SK-N-SH (cell line): ENCODE data around the gene SEPTIN2. TPM values are rescaled to one million over a fixed set of nuclear protein-coding genes. Genes with fewer than 3 reads are reported as not detected.
A peak's percentile ranks its signal among the peaks of the same experiment; 100 is the strongest.

Experiments used
- CTCF ChIA-PET: fragments of 300-600, 350-600 bp; formaldehyde crosslinking; extraction: SDS; loops from one replicate; lab custom pipeline; 2021; lab: Yijun Ruan, JAX
- POLR2A ChIA-PET: fragments of 350-600 bp; sonication (Branson Sonifier 250); formaldehyde crosslinking; extraction: SDS; loops from one replicate; lab custom pipeline; 2020; ENCODE audit warnings: antibody characterized with exemption, inconsistent platforms; lab: Yijun Ruan, JAX
- DNase-seq: peaks from one replicate; pipeline ENCODE4 v3.0.0; 2012
- H2AFZ ChIP-seq: fragments of 200-600 bp; sonication (generic); 2 replicates; pipeline ENCODE4 v1.8.1; 2016; ENCODE audit warnings: antibody characterized with exemption, mild to moderate bottlenecking, low read depth
- H3F3A ChIP-seq: fragments of 200-600 bp; sonication (generic); replicated peaks from 2 replicates; pipeline ENCODE3; 2016; ENCODE audit warnings: antibody characterized with exemption, mild to moderate bottlenecking; ENCODE audit not compliant: insufficient read depth
- H3K27ac ChIP-seq, 2 experiments: fragments of 200-500 bp in 1 of 2; fragments of 200-600 bp in 1 of 2; sonication (Bioruptor generic) in 1 of 2; sonication (generic), shearing (Covaris generic) in 1 of 2; 2 replicates each; pipeline versions ENCODE4 v1.5.1 to v1.6.1; 2014 to 2016; ENCODE audit warnings: low read depth in 2 of 2, inconsistent platforms in 1 of 2, low read length in 1 of 2, mild to moderate bottlenecking in 1 of 2, mixed read lengths in 1 of 2
- H3K27me3 ChIP-seq: fragments of 200-600 bp; sonication (generic), shearing (Covaris generic); 2 replicates; pipeline ENCODE4 v1.6.1; 2016; ENCODE audit warnings: mixed run types; ENCODE audit not compliant: insufficient read depth
- H3K36me3 ChIP-seq, 2 experiments: fragments of 200-500 bp in 1 of 2; fragments of 200-600 bp in 1 of 2; sonication (Bioruptor generic) in 1 of 2; sonication (generic) in 1 of 2; replicated peaks in 1 of 2; 2 replicates each; pipeline versions ENCODE3 to v1.5.1; 2014 to 2016; ENCODE audit warnings: low read length in 1 of 2, mild to moderate bottlenecking in 1 of 2; ENCODE audit not compliant: insufficient read depth in 2 of 2, control insufficient read depth in 1 of 2
- H3K4me1 ChIP-seq, 2 experiments: fragments of 200-500 bp in 1 of 2; fragments of 200-600 bp in 1 of 2; sonication (Bioruptor generic) in 1 of 2; sonication (generic), shearing (Covaris generic) in 1 of 2; 2 replicates each; pipeline versions ENCODE4 v1.5.1 to v1.6.1; 2014 to 2016; ENCODE audit warnings: low read depth in 1 of 2, low read length in 1 of 2, mixed run types in 1 of 2; ENCODE audit not compliant: insufficient read depth in 2 of 2, control insufficient read depth in 1 of 2
- H3K4me2 ChIP-seq: fragments of 200-600 bp; sonication (generic), shearing (Covaris generic); 2 replicates; pipeline ENCODE4 v1.6.1; 2017; ENCODE audit warnings: mixed run types
- H3K4me3 ChIP-seq, 2 experiments: fragments of 200-500 bp in 1 of 2; fragments of 200-600 bp in 1 of 2; sonication (Bioruptor generic) in 1 of 2; sonication (generic), shearing (Covaris generic) in 1 of 2; 2 replicates each; pipeline versions ENCODE4 v1.5.1 to v1.8.1; 2014 to 2016; ENCODE audit warnings: low read depth in 2 of 2, inconsistent platforms in 1 of 2, low read length in 1 of 2, mild to moderate bottlenecking in 1 of 2, mixed read lengths in 1 of 2, moderate library complexity in 1 of 2
- H3K79me2 ChIP-seq: fragments of 200-600 bp; sonication (generic); 2 replicates; pipeline ENCODE4 v1.8.1; 2017; ENCODE audit warnings: mild to moderate bottlenecking; ENCODE audit not compliant: insufficient read depth
- H3K9ac ChIP-seq: fragments of 200-600 bp; sonication (generic); 2 replicates; pipeline ENCODE4 v1.6.1; 2017; ENCODE audit warnings: mixed run types
- H3K9me2 ChIP-seq: fragments of 200-600 bp; sonication (generic); 2 replicates; pipeline ENCODE4 v1.6.1; 2017; ENCODE audit warnings: mixed run types
- H3K9me3 ChIP-seq: fragments of 200-600 bp; sonication (generic); 2 replicates; pipeline ENCODE4 v1.6.1; 2017; ENCODE audit warnings: mixed run types, mild to moderate bottlenecking, moderate library complexity
- H4K20me1 ChIP-seq: fragments of 200-600 bp; sonication (generic); 2 replicates; pipeline ENCODE4 v1.6.1; 2017; ENCODE audit warnings: mild to moderate bottlenecking, mixed run types; ENCODE audit not compliant: insufficient read depth
- EP300 ChIP-seq, 2 experiments: IDR thresholded peaks; 2 replicates each; pipeline versions ENCODE4 v1.4.0 to v1.6.1; 2012; ENCODE audit warnings: borderline replicate concordance in 1 of 2, low read depth in 1 of 2, low read length in 1 of 2
- GABPA ChIP-seq: IDR thresholded peaks from 2 replicates; pipeline ENCODE4 v1.4.0; 2012; ENCODE audit warnings: low read depth, mild to moderate bottlenecking
- GATA2 ChIP-seq: sonication (generic); formaldehyde crosslinking; IDR thresholded peaks from 2 replicates; pipeline ENCODE4 v1.5.0; 2020; ENCODE audit warnings: mild to moderate bottlenecking, missing genetic modification reagents
- JUND ChIP-seq: IDR thresholded peaks from 2 replicates; pipeline ENCODE4 v1.4.0; 2012
- RCOR1 ChIP-seq: fragments of 150-350 bp; IDR thresholded peaks from 2 replicates; pipeline ENCODE4 v1.6.1; 2017; ENCODE audit warnings: antibody characterized with exemption, low read length
- SIN3A ChIP-seq: IDR thresholded peaks from 2 replicates; pipeline ENCODE4 v1.6.1; 2012; ENCODE audit warnings: low read depth, mild to moderate bottlenecking, low read length, moderate library complexity, borderline replicate concordance
- SMC3 ChIP-seq: IDR thresholded peaks from 2 replicates; pipeline ENCODE4 v1.6.1; 2012; ENCODE audit warnings: low read depth, low read length, improper control_type of control experiment
- TAF1 ChIP-seq: IDR thresholded peaks from 2 replicates; pipeline ENCODE4 v1.6.1; 2012; ENCODE audit warnings: low read depth, mild to moderate bottlenecking, low read length, moderate library complexity, borderline replicate concordance
- YY1 ChIP-seq: IDR thresholded peaks from 2 replicates; pipeline ENCODE4 v1.4.0; 2012; ENCODE audit warnings: low read depth, mild to moderate bottlenecking
- WGBS: methylation state at CpG from one replicate; pipeline ENCODE4 v1.1.6; 2017; ENCODE audit warnings: low lambda C conversion rate; 5-methylcytosine and 5-hydroxymethylcytosine counted together
- polyA plus RNA-seq, 3 experiments: library from polyadenylated mRNA; depleted of rRNA; stranded (reverse); fragments of >200 nt; gene quantifications; 2 replicates each; pipeline ENCODE4 v1.2.3, GENCODE V29; 2012
- TF ChIP-seq, protein P1 (sequence below): fragments of 200-600 bp; sonication (generic); IDR thresholded peaks from 2 replicates; pipeline ENCODE4 v1.6.1; 2017; ENCODE audit warnings: antibody characterized with exemption, mild to moderate bottlenecking, moderate library complexity
- TF ChIP-seq, protein P2 (sequence below): IDR thresholded peaks from 2 replicates; pipeline ENCODE4 v1.4.0; 2012; ENCODE audit warnings: low read depth
- TF ChIP-seq, protein P3 (sequence below): fragments of 150-350 bp; IDR thresholded peaks from 2 replicates; pipeline ENCODE4 v1.6.1; 2016; ENCODE audit warnings: mild to moderate bottlenecking, low read depth, low read length
- TF ChIP-seq, protein P4 (sequence below): IDR thresholded peaks from 2 replicates; pipeline ENCODE4 v1.6.1; 2012; ENCODE audit warnings: mild to moderate bottlenecking, low read depth, low read length, moderate library complexity

Gene SEPTIN2
- polyA plus RNA-seq (2012; rRNA removed) = 226 and 330 TPM in 2 replicates
- polyA plus RNA-seq (2012; cell fraction: cytosol; rRNA removed) = 307 and 361 TPM in 2 replicates
- polyA plus RNA-seq (2012; cell fraction: nucleus; rRNA removed) = 212 and 449 TPM in 2 replicates

DNA sequence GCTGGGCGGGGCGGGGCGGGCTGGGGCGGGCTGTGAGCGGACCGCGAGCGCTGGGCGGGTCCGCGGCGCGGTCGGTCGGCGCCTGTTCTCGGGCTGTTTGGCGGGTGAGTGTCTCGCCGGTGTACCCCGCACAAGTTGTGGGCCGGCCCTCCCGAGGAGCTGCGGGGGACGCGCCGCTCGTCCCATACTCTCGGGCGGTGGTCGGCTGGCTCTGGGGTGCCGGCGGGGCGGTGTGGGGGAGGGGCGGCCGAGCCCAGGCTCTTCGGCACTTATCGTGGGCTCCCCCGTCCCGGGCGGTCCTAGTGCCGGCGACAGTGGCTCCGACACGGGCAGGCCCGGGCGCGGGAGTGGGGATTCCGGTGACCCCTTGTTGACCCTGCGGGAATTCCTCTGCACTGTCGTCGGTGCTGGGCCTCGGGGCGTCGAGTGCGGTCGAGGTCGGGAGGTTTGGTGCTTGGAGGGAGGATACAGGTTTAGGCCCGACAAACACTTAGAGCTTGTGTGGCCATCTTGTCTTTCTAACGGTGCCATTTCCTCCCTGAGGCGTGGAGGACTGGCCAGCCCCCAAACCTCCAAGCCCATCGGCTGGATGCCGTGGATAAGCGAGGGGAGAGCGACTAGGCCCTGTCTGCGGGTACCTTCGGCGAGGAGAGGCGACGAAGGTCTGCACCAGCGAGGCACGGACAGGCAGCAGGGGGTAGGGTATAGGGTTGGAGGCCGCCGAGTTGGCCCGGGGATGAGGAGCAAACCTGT, at the start of gene SEPTIN2:
Gene SEPTIN2 (plus strand): TSS at position 47 of the 753 bp plus-strand sequence. CDS start 8,308 bp downstream, outside the sequence.
- CTCF ChIA-PET = interaction anchor here (0.6 to 3.4 kb wide), 8 partner anchors 7 to 562 kb away, joined by 3 to 29 read pairs (median 3); no protein-coding TSS in a partner anchor
- no peaks in the 10 kb centered on the region for H3K9me3 ChIP-seq
- TF ChIP-seq TAF1 (peak; percentile 21; the same call in 1 of the 2 replicates), SIN3A (0 out of 2 replicates have a peak, but pooled peaks have one; percentile 56), GATA2 (CRISPR knock-in tag) (peak; percentile 22), YY1 (peak; percentile 88), GABPA (no peak)
- TF ChIP-seq, protein P1, sequence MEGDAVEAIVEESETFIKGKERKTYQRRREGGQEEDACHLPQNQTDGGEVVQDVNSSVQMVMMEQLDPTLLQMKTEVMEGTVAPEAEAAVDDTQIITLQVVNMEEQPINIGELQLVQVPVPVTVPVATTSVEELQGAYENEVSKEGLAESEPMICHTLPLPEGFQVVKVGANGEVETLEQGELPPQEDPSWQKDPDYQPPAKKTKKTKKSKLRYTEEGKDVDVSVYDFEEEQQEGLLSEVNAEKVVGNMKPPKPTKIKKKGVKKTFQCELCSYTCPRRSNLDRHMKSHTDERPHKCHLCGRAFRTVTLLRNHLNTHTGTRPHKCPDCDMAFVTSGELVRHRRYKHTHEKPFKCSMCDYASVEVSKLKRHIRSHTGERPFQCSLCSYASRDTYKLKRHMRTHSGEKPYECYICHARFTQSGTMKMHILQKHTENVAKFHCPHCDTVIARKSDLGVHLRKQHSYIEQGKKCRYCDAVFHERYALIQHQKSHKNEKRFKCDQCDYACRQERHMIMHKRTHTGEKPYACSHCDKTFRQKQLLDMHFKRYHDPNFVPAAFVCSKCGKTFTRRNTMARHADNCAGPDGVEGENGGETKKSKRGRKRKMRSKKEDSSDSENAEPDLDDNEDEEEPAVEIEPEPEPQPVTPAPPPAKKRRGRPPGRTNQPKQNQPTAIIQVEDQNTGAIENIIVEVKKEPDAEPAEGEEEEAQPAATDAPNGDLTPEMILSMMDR = no peak
- TF ChIP-seq, protein P2, sequence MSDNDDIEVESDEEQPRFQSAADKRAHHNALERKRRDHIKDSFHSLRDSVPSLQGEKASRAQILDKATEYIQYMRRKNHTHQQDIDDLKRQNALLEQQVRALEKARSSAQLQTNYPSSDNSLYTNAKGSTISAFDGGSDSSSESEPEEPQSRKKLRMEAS = peak; percentile 20; the same call in 1 of the 2 replicates
- TF ChIP-seq, all 33 proteins: peak for 5
- Histone ChIP-seq H3K4me2 (peak within 1 kb of the TSS; percentile 89), H3K4me1 (peaks cover 25 to 30% of the 10 kb centered on the region in 2 experiments; a peak in 3 of 4 replicates), H3F3A (peaks cover 12% of the 10 kb centered on the region), H2AFZ (peak within 1 kb of the TSS; percentile 79), H3K36me3 (peaks cover 15 to 41% of the 10 kb centered on the region in 2 experiments), H3K9me2 (no peaks in the 10 kb centered on the region), H3K27me3 (no peaks in the 10 kb centered on the region), H3K4me3 (peak within 1 kb of the TSS; percentile 96 to 97), H4K20me1 (peaks cover 56% of the 10 kb centered on the region), H3K79me2 (peaks cover 92% of the 10 kb centered on the region), H3K27ac (peak within 1 kb of the TSS; percentile 99 to 100), H3K9ac (peak within 1 kb of the TSS; percentile 99)
- DNase-seq = no peak
- WGBS = under 1% methylated on average over 25 of the region's 75 CpGs
- POLR2A ChIA-PET = interaction anchor here (0.7 to 3.0 kb wide), 2 partner anchors 12 to 25 kb away, joined by 3 to 24 read pairs; no protein-coding TSS in a partner anchor

DNA sequence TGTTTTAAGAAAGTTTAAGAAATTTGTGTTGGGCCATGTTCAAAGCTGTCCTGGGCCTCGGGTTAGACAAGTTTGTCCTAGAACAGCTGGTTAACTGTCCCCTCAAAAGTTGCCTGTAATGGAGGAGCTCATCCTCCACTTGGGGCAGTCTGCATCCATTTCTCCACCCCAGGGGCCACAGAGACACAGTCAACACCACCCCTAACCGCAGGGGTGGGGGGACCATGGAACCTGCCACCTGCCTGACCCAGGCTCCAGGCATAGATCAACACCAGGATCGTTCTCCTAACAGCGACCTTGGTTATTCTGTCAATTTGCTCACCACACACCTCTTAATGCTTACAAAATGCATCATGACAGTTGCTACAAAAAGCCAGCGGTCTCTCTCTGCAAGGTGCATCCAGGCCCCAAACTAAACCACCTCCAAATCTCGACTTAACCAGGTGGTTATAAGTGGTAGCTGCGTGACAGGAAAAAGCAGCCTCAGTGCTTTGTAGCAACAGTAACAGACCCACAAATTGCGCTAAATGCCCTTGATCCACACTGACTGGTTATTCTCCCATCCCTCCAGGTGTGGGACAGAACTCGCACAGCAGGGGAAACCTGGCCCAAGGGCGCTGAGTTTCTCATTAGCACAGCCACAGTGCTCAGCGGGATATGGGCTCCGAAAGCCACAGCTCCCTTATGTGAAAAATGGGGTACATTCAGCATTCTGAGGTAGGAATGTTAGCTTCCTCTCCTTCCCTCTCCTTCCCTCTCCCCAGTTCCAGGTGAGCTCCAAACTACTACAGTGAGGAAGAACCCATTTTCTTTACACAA, 48.3 kb upstream of the SEPTIN2 start:
- no peak for DNase-seq
- no peak overlapping the region for H3K27ac ChIP-seq
- no peaks in the 10 kb centered on the region for H3F3A ChIP-seq
- H3K9me3 ChIP-seq = no peaks in the 10 kb centered on the region
- no peaks in the 10 kb centered on the region for H3K9me2 ChIP-seq
- CTCF ChIA-PET = interaction anchor here (0.7 to 2.0 kb wide), 4 partner anchors 9 to 417 kb away, joined by 3 to 8 read pairs (median 5); partner anchors contain the start of genes HDLBP and SEPTIN2
- no peak overlapping the region for H3K4me3 ChIP-seq
- H3K4me2 ChIP-seq = no peak overlapping the region
- peaks cover 12 to 29% of the 10 kb centered on the region in 2 experiments; a peak in 3 of 4 replicates for H3K4me1 ChIP-seq
- H3K79me2 ChIP-seq = peaks cover 99% of the 10 kb centered on the region
- peaks cover 90% of the 10 kb centered on the region for H4K20me1 ChIP-seq
- H3K36me3 ChIP-seq = peaks cover 39 to 56% of the 10 kb centered on the region in 2 experiments
- H2AFZ ChIP-seq = no peak overlapping the region
- no peaks in the 10 kb centered on the region for H3K27me3 ChIP-seq
- no peak overlapping the region for H3K9ac ChIP-seq
- POLR2A ChIA-PET = interaction anchor here (1.0 kb wide), 1 partner anchor 51 kb away, joined by 3 read pairs; no protein-coding TSS in a partner anchor
- WGBS = 82% methylated on average over 9 of the region's 12 CpGs
- no peak for TF ChIP-seq EP300 (IDR thresholded peaks at IDR 0.05; ENCODE audit: borderline replicate concordance in 1 of 2, low read depth in 1 of 2, low read length in 1 of 2)
- TF ChIP-seq RCOR1 = no peak
- no peak for TF ChIP-seq SIN3A
- TF ChIP-seq JUND = no peak
- TF ChIP-seq SMC3 = no peak
- TF ChIP-seq, protein P3, sequence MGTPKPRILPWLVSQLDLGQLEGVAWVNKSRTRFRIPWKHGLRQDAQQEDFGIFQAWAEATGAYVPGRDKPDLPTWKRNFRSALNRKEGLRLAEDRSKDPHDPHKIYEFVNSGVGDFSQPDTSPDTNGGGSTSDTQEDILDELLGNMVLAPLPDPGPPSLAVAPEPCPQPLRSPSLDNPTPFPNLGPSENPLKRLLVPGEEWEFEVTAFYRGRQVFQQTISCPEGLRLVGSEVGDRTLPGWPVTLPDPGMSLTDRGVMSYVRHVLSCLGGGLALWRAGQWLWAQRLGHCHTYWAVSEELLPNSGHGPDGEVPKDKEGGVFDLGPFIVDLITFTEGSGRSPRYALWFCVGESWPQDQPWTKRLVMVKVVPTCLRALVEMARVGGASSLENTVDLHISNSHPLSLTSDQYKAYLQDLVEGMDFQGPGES = no peak
- TF ChIP-seq, protein P4, sequence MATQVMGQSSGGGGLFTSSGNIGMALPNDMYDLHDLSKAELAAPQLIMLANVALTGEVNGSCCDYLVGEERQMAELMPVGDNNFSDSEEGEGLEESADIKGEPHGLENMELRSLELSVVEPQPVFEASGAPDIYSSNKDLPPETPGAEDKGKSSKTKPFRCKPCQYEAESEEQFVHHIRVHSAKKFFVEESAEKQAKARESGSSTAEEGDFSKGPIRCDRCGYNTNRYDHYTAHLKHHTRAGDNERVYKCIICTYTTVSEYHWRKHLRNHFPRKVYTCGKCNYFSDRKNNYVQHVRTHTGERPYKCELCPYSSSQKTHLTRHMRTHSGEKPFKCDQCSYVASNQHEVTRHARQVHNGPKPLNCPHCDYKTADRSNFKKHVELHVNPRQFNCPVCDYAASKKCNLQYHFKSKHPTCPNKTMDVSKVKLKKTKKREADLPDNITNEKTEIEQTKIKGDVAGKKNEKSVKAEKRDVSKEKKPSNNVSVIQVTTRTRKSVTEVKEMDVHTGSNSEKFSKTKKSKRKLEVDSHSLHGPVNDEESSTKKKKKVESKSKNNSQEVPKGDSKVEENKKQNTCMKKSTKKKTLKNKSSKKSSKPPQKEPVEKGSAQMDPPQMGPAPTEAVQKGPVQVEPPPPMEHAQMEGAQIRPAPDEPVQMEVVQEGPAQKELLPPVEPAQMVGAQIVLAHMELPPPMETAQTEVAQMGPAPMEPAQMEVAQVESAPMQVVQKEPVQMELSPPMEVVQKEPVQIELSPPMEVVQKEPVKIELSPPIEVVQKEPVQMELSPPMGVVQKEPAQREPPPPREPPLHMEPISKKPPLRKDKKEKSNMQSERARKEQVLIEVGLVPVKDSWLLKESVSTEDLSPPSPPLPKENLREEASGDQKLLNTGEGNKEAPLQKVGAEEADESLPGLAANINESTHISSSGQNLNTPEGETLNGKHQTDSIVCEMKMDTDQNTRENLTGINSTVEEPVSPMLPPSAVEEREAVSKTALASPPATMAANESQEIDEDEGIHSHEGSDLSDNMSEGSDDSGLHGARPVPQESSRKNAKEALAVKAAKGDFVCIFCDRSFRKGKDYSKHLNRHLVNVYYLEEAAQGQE = no peak
